Mesenchymal stem cell (in vitro differentiated cells and primary cell): ENCODE results near the gene NR1I2.

Source experiments
- DNase-seq: peaks from one replicate; pipeline ENCODE4 v3.0.0-alpha.2; 2013
- H2AFZ ChIP-seq: one replicate; pipeline ENCODE4 v1.6.1; 2013; ENCODE audit warnings: low read depth, mild to moderate bottlenecking, control low read depth, inconsistent platforms, low read length, moderate library complexity
- H2AK5ac ChIP-seq: 2 replicates; pipeline ENCODE4 v1.6.1; 2013; ENCODE audit warnings: low read length, moderate library complexity, mild to moderate bottlenecking, inconsistent platforms; ENCODE audit not compliant: severe bottlenecking
- H2BK120ac ChIP-seq: one replicate; pipeline ENCODE4 v1.6.1; 2013; ENCODE audit warnings: low read depth, mild to moderate bottlenecking, inconsistent platforms, low read length, moderate library complexity
- H2BK12ac ChIP-seq, 2 experiments: one replicate each; pipeline ENCODE4 v1.6.1; 2013; ENCODE audit warnings: inconsistent platforms in 2 of 2, low read length in 2 of 2, mild to moderate bottlenecking in 2 of 2, moderate library complexity in 2 of 2, control low read depth in 1 of 2
- H2BK15ac ChIP-seq: one replicate; pipeline ENCODE4 v1.6.1; 2013; ENCODE audit warnings: mild to moderate bottlenecking, low read depth, inconsistent platforms; ENCODE audit not compliant: poor library complexity, severe bottlenecking
- H2BK5ac ChIP-seq: 2 replicates; pipeline ENCODE4 v1.6.1; 2013; ENCODE audit warnings: low read depth, mild to moderate bottlenecking, low read length, control low read depth, inconsistent platforms; ENCODE audit not compliant: poor library complexity, severe bottlenecking
- H3K14ac ChIP-seq, 2 experiments: one replicate each; pipeline ENCODE4 v1.6.1; 2013; ENCODE audit warnings: inconsistent platforms in 2 of 2, low read length in 2 of 2, control low read depth in 1 of 2, mild to moderate bottlenecking in 1 of 2, moderate library complexity in 1 of 2
- H3K18ac ChIP-seq, 2 experiments: one replicate each; pipeline ENCODE4 v1.6.1; 2013; ENCODE audit warnings: inconsistent platforms in 2 of 2, low read length in 2 of 2, control low read depth in 1 of 2, low read depth in 1 of 2, mild to moderate bottlenecking in 1 of 2
- H3K23ac ChIP-seq, 2 experiments: one replicate each; pipeline ENCODE4 v1.6.1; 2013; ENCODE audit warnings: inconsistent platforms in 2 of 2, low read length in 2 of 2, mild to moderate bottlenecking in 2 of 2, moderate library complexity in 2 of 2, control low read depth in 1 of 2
- H3K27ac ChIP-seq: 2 replicates; pipeline ENCODE4 v1.5.1; 2013; ENCODE audit warnings: mild to moderate bottlenecking, moderate library complexity, low read length, control low read depth, inconsistent platforms; ENCODE audit not compliant: poor library complexity, severe bottlenecking
- H3K27me3 ChIP-seq, 2 experiments: 2 replicates each; pipeline versions ENCODE4 v1.6.1 to v1.7.0; 2013; ENCODE audit warnings: low read length in 2 of 2, mild to moderate bottlenecking in 2 of 2, moderate library complexity in 2 of 2, control low read depth in 1 of 2, inconsistent platforms in 1 of 2; ENCODE audit not compliant: control insufficient read depth in 1 of 2, insufficient read depth in 1 of 2
- H3K36me3 ChIP-seq, 2 experiments: 2 replicates each; pipeline versions ENCODE4 v1.6.1 to v1.7.0; 2013; ENCODE audit warnings: low read length in 2 of 2, control low read depth in 1 of 2, inconsistent platforms in 1 of 2, low read depth in 1 of 2, mild to moderate bottlenecking in 1 of 2; ENCODE audit not compliant: insufficient read depth in 2 of 2, control insufficient read depth in 1 of 2
- H3K4ac ChIP-seq, 2 experiments: one replicate each; pipeline ENCODE4 v1.6.1; 2013; ENCODE audit warnings: inconsistent platforms in 2 of 2, low read length in 2 of 2, mild to moderate bottlenecking in 2 of 2, moderate library complexity in 2 of 2, control low read depth in 1 of 2, low read depth in 1 of 2
- H3K4me1 ChIP-seq: 2 replicates; pipeline ENCODE4 v1.6.1; 2013; ENCODE audit warnings: low read depth, low read length, control low read depth; ENCODE audit not compliant: control insufficient read depth, insufficient read depth
- H3K4me2 ChIP-seq: 2 replicates; pipeline ENCODE4 v1.6.1; 2013; ENCODE audit warnings: low read length, mild to moderate bottlenecking, inconsistent platforms; ENCODE audit not compliant: poor library complexity, severe bottlenecking
- H3K4me3 ChIP-seq, 2 experiments: 2 replicates each; pipeline versions ENCODE4 v1.5.1 to v1.7.0; 2013; ENCODE audit warnings: low read length in 2 of 2, mild to moderate bottlenecking in 2 of 2, control low read depth in 1 of 2, low read depth in 1 of 2; ENCODE audit not compliant: insufficient read depth in 1 of 2
- H3K79me1 ChIP-seq: replicated peaks from 2 replicates; pipeline ENCODE4 v1.6.1; 2013; ENCODE audit warnings: mild to moderate bottlenecking, control low read depth, low read length, inconsistent platforms; ENCODE audit not compliant: poor library complexity, severe bottlenecking
- H3K9ac ChIP-seq: 2 replicates; pipeline ENCODE4 v1.7.0; 2013; ENCODE audit warnings: mild to moderate bottlenecking, low read length, moderate library complexity
- H3K9me3 ChIP-seq: 2 replicates; pipeline ENCODE4 v1.7.0; 2013; ENCODE audit warnings: mild to moderate bottlenecking, low read length; ENCODE audit not compliant: control insufficient read depth
- H4K8ac ChIP-seq: one replicate; pipeline ENCODE4 v1.6.1; 2013; ENCODE audit warnings: inconsistent platforms, mild to moderate bottlenecking, low read length, moderate library complexity
- H4K91ac ChIP-seq: one replicate; pipeline ENCODE4 v1.6.1; 2013; ENCODE audit warnings: mild to moderate bottlenecking, low read length, inconsistent platforms
- WGBS: methylation state at CpG from one replicate; pipeline ENCODE4 v1.1.7; 2013; ENCODE audit warnings: mixed read lengths; 5-methylcytosine and 5-hydroxymethylcytosine counted together

The NR1I2 gene

GRCh38 chr3:119783883-119784282 lies 2.0 kb downstream of the NR1I2 start:
- Histone ChIP-seq H3K9ac (no peak overlapping the region), H3K79me1 (no peaks in the 10 kb centered on the region), H3K27me3 (no peaks in the 10 kb centered on the region), H3K4ac (no peak overlapping the region), H3K14ac (no peak overlapping the region), H3K4me3 (no peak overlapping the region), H2BK12ac (no peak overlapping the region), H3K18ac (no peak overlapping the region), H2AK5ac (no peak overlapping the region), H3K4me1 (no peaks in the 10 kb centered on the region), H3K23ac (no peak overlapping the region), H4K91ac (no peak overlapping the region), H3K27ac (no peak overlapping the region), H2BK5ac (no peak overlapping the region), H3K36me3 (no peaks in the 10 kb centered on the region), H3K4me2 (no peak overlapping the region), H2AFZ (no peak overlapping the region), H3K9me3 (no peaks in the 10 kb centered on the region), H4K8ac (no peak overlapping the region), H2BK120ac (no peak overlapping the region), H2BK15ac (no peak overlapping the region)
- DNase-seq, result no peak
- WGBS, result 78% methylated on average over 7 of the region's 7 CpGs

DNA sequence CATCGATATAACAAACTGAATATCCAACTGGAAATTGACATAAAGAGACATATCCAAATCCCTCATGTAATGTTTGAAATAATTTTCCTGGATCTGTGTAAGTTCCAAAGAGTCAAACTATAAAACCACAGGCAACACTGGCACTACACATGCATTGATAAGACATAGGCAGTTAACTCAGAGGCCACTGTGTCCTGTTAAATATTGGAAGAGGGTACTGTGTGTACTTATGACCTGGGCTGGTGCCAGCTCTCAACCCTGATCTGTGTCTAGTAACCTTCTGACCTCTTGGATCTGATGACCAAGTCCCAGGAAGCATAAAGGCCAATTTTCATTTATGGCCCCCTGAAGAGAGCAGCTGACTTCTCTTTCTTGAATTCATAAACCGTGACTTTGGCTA lies 4.5 kb downstream of the NR1I2 start:
- no peak overlapping the region for H3K4ac ChIP-seq
- H3K4me2 ChIP-seq, result no peak overlapping the region
- no peak overlapping the region for H2BK12ac ChIP-seq
- H3K9me3 ChIP-seq, result no peaks in the 10 kb centered on the region
- no peak overlapping the region for H2BK120ac ChIP-seq
- no peak overlapping the region for H3K23ac ChIP-seq
- no peaks in the 10 kb centered on the region for H3K79me1 ChIP-seq
- H4K91ac ChIP-seq, result no peak overlapping the region
- no peak overlapping the region for H3K4me3 ChIP-seq
- no peak overlapping the region for H2AFZ ChIP-seq
- no peak overlapping the region for H3K9ac ChIP-seq
- H3K36me3 ChIP-seq, result no peaks in the 10 kb centered on the region
- H3K27ac ChIP-seq, result no peak overlapping the region
- no peak overlapping the region for H4K8ac ChIP-seq
- no peak overlapping the region for H2BK5ac ChIP-seq
- H3K27me3 ChIP-seq, result no peaks in the 10 kb centered on the region
- H2BK15ac ChIP-seq, result no peak overlapping the region
- H3K14ac ChIP-seq, result no peak overlapping the region
- no peak overlapping the region for H3K18ac ChIP-seq
- no peaks in the 10 kb centered on the region for H3K4me1 ChIP-seq
- DNase-seq, result no peak
- H2AK5ac ChIP-seq, result no peak overlapping the region
- WGBS, result 43% methylated on average over 1 of the region's 2 CpGs

DNA sequence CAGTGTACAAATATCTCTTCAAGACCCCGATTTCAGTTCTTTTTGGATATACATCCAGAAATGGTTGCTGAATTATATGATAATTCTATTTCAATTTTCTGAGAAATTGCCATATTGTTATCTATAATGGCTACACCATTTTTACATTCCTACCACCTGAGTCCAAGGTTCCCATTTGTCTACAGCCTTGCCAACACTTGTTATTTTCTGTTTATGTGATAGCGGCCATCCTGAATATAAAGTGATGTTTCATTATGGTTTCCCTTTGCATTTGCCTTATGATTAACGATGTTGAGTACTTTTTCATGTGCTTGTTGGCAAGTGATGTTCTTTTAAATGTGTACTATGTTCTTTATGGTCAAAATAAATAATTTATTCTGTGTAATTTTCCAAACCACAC lies 8.5 kb downstream of the NR1I2 start:
- no peak overlapping the region for H2AK5ac ChIP-seq
- H3K4me2 ChIP-seq, result no peak overlapping the region
- H2BK120ac ChIP-seq, result no peak overlapping the region
- H2BK15ac ChIP-seq, result no peak overlapping the region
- no peak overlapping the region for H3K23ac ChIP-seq
- no peak overlapping the region for H2BK5ac ChIP-seq
- H3K14ac ChIP-seq, result no peak overlapping the region
- H3K9me3 ChIP-seq, result no peaks in the 10 kb centered on the region
- H3K4me1 ChIP-seq, result peaks cover 2% of the 10 kb centered on the region
- H3K9ac ChIP-seq, result no peak overlapping the region
- H2AFZ ChIP-seq, result no peak overlapping the region
- no peaks in the 10 kb centered on the region for H3K79me1 ChIP-seq
- H3K27ac ChIP-seq, result no peak overlapping the region
- DNase-seq, result no peak
- H4K8ac ChIP-seq, result no peak overlapping the region
- H3K4me3 ChIP-seq, result no peak overlapping the region
- no peaks in the 10 kb centered on the region for H3K27me3 ChIP-seq
- no peak overlapping the region for H3K4ac ChIP-seq
- no peak overlapping the region for H2BK12ac ChIP-seq
- H3K36me3 ChIP-seq, result no peaks in the 10 kb centered on the region
- WGBS, result no CpG with 5 or more reads among the region's 3 CpGs
- no peak overlapping the region for H4K91ac ChIP-seq
- no peak overlapping the region for H3K18ac ChIP-seq

- H3K9me3 ChIP-seq, result no peaks in the 10 kb centered on the region
- no peak for DNase-seq
- H3K9ac ChIP-seq, result no peak overlapping the region
- no peak overlapping the region for H2AFZ ChIP-seq
- no peak overlapping the region for H2BK5ac ChIP-seq
- no peaks in the 10 kb centered on the region for H3K36me3 ChIP-seq
- H2AK5ac ChIP-seq, result no peak overlapping the region
- no peak overlapping the region for H4K8ac ChIP-seq
- no peak overlapping the region for H3K4me2 ChIP-seq
- H4K91ac ChIP-seq, result no peak overlapping the region
- no peak overlapping the region for H3K27ac ChIP-seq
- no peaks in the 10 kb centered on the region for H3K79me1 ChIP-seq
- H3K4me3 ChIP-seq, result no peak overlapping the region
- H3K4ac ChIP-seq, result no peak overlapping the region
- no peak overlapping the region for H3K23ac ChIP-seq
- H3K27me3 ChIP-seq, result peaks cover 0 to 7% of the 10 kb centered on the region in 2 experiments
- no peak overlapping the region for H2BK12ac ChIP-seq
- 97% methylated on average over 8 of the region's 8 CpGs for WGBS
- no peak overlapping the region for H2BK120ac ChIP-seq
- no peak overlapping the region for H2BK15ac ChIP-seq
- H3K18ac ChIP-seq, result no peak overlapping the region
- H3K4me1 ChIP-seq, result peaks cover 2% of the 10 kb centered on the region
- H3K14ac ChIP-seq, result no peak overlapping the region
Observed at GRCh38 chr3:119792270-119792669, 10.4 kb downstream of the NR1I2 start.
